A673 (cell line): ENCODE measurements around the gene TGM6. TPM values are rescaled to one million over a fixed set of nuclear protein-coding genes. Genes with fewer than 3 reads are reported as not detected.

Experiments
- BruUV-seq: library from RNA; stranded (reverse); fragments of 400-500 nt; replicated peaks from 2 replicates; lab custom pipeline; 2021; lab: Mats Ljungman, UMichigan
- CTCF ChIA-PET: fragments of 300-600 bp; sonication (Branson Sonifier 250); formaldehyde crosslinking; loops from one replicate; lab custom pipeline; 2022; ENCODE audit warnings: antibody characterized with exemption; lab: Charles Lee
- POLR2A ChIA-PET: fragments of 300-600 bp; sonication (Branson Sonifier 250); formaldehyde crosslinking; loops from one replicate; lab custom pipeline; 2022; ENCODE audit warnings: antibody characterized with exemption; ENCODE audit not compliant: low non-redundant PET; lab: Charles Lee
- DNase-seq: peaks from one replicate; pipeline ENCODE4 v3.0.0-alpha.2; 2015; ENCODE audit warnings: low spot score
- H3K27ac ChIP-seq: fragments of 200-600 bp; sonication (generic); 2 replicates; pipeline ENCODE4 v1.5.1; 2016; ENCODE audit warnings: mixed run types, low read depth, mild to moderate bottlenecking, mixed read lengths, antibody characterized with exemption, low read length; ENCODE audit not compliant: poor library complexity, severe bottlenecking
- H3K27me3 ChIP-seq: fragments of 200-600 bp; sonication (generic); replicated peaks from 2 replicates; pipeline ENCODE4 v1.6.1; 2017; ENCODE audit warnings: mixed run types, low read depth, mild to moderate bottlenecking, mixed read lengths, antibody characterized with exemption, low read length; ENCODE audit not compliant: insufficient read depth, poor library complexity
- H3K36me3 ChIP-seq: fragments of 200-600 bp; sonication (generic); 2 replicates; pipeline ENCODE4 v1.6.1; 2016; ENCODE audit warnings: mixed run types, mild to moderate bottlenecking, mixed read lengths, antibody characterized with exemption, low read length; ENCODE audit not compliant: insufficient read depth, poor library complexity, severe bottlenecking
- H3K4me1 ChIP-seq: fragments of 200-600 bp; sonication (generic); 2 replicates; pipeline ENCODE4 v1.6.1; 2017; ENCODE audit warnings: mixed run types, mild to moderate bottlenecking, mixed read lengths, antibody characterized with exemption, low read length; ENCODE audit not compliant: insufficient read depth, poor library complexity, severe bottlenecking
- H3K4me3 ChIP-seq: fragments of 200-600 bp; sonication (generic); 2 replicates; pipeline ENCODE4 v1.5.1; 2016; ENCODE audit warnings: low read depth, mixed run types, mild to moderate bottlenecking, mixed read lengths, low read length; ENCODE audit not compliant: poor library complexity, severe bottlenecking
- H3K9me3 ChIP-seq: fragments of 200-600 bp; sonication (generic); 2 replicates; pipeline ENCODE4 v1.6.1; 2016; ENCODE audit warnings: mixed run types, low read depth, mild to moderate bottlenecking, mixed read lengths, antibody characterized with exemption, low read length; ENCODE audit not compliant: poor library complexity, severe bottlenecking
- EZH2 ChIP-seq: fragments of 200-600 bp; sonication (generic); IDR thresholded peaks from 2 replicates; pipeline ENCODE4 v1.6.1; 2017; ENCODE audit warnings: borderline replicate concordance, low read depth, mild to moderate bottlenecking, mixed read lengths, antibody characterized with exemption, low read length; ENCODE audit not compliant: poor library complexity, severe bottlenecking
- intact Hi-C: fragments of 100-400 bp; cut with micrococcal nuclease; formaldehyde crosslinking; loops from one replicate; pipeline ENCODE4 v1.10.0; 2022; ENCODE audit not compliant: unreplicated experiment
- total RNA-seq: library from RNA; stranded (reverse); gene quantifications from 2 replicates; pipeline ENCODE4 v1.2.3, GENCODE V29; 2021
- TF ChIP-seq, protein P1 (sequence below): fragments of 300-800, 200-600 bp; sonication (generic); conservative IDR thresholded peaks from 2 replicates; pipeline ENCODE4 v1.5.1; 2017; ENCODE audit warnings: low read depth, mild to moderate bottlenecking, antibody characterized with exemption, low read length, moderate library complexity, mixed read lengths

TGM6 gene
- total RNA-seq, 1 experiment from 2014 or later: not detected

DNA sequence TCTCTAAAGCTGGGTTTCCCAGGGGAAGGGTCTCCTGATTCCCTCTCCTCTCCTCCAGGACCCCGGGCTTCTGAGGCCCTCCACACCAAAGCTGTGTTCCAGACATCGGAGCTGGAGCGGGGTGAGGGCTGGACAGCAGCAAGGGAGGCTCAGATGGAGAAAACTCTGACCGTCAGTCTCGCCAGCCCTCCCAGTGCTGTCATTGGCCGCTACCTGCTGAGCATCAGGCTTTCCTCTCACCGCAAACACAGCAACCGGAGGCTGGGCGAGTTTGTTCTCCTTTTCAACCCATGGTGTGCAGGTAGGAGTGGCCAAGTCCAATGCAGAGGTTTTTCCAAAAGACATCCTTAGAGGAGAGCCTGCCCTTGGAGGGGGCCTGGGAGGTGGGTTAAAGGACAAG, 14.4 kb downstream of the TGM6 start:
- intact Hi-C loops: no loop called here

DNA sequence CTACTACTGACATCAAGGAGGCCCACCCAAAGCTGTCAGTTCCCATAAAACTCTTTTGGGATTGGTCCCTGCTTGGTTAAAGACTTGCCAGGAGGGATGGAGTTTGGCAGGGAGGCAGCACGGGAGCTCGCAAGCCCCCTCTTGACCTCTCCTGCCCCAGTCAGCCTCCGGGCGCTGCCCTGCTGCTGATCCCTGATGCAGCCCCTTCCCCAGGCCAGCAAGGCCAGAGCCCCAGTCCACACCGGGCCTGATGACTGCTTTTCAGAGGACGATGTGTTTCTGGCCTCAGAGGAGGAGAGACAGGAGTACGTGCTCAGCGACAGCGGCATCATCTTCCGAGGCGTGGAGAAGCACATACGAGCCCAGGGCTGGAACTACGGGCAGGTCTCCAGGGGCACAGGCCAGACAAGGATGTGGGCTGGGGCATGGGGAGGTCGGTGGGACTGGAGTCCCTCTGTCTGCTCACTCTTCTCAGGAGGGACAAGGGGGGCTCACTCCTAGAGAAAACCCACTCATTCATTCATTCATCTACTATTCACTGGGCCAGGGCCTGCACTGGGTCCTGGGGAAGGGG, 15.6 kb downstream of the TGM6 start:
- no peaks in the 10 kb centered on the region for H3K27me3 ChIP-seq
- intact Hi-C loops: no loop called here
- no peak overlapping the region for H3K27ac ChIP-seq
- TF ChIP-seq, protein P1, sequence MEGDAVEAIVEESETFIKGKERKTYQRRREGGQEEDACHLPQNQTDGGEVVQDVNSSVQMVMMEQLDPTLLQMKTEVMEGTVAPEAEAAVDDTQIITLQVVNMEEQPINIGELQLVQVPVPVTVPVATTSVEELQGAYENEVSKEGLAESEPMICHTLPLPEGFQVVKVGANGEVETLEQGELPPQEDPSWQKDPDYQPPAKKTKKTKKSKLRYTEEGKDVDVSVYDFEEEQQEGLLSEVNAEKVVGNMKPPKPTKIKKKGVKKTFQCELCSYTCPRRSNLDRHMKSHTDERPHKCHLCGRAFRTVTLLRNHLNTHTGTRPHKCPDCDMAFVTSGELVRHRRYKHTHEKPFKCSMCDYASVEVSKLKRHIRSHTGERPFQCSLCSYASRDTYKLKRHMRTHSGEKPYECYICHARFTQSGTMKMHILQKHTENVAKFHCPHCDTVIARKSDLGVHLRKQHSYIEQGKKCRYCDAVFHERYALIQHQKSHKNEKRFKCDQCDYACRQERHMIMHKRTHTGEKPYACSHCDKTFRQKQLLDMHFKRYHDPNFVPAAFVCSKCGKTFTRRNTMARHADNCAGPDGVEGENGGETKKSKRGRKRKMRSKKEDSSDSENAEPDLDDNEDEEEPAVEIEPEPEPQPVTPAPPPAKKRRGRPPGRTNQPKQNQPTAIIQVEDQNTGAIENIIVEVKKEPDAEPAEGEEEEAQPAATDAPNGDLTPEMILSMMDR: no peak
- no peak for TF ChIP-seq EZH2
- CTCF ChIA-PET: no interaction called here
- BruUV-seq: no TSS peak
- H3K4me3 ChIP-seq: no peak overlapping the region
- DNase-seq: no peak
- H3K4me1 ChIP-seq: no peaks in the 10 kb centered on the region
- POLR2A ChIA-PET: no interaction called here
- no peaks in the 10 kb centered on the region for H3K36me3 ChIP-seq
- no peaks in the 10 kb centered on the region for H3K9me3 ChIP-seq

More for the DNA sequence above, 14.4 kb downstream of the TGM6 start:
- DNase-seq: no peak
- no peaks in the 10 kb centered on the region for H3K27me3 ChIP-seq
- H3K4me3 ChIP-seq: no peak overlapping the region
- ChIA-PET CTCF (no interaction called here), POLR2A (interaction anchor here (0.6 kb wide), 1 partner anchor 193 kb away, joined by 3 read pairs; no protein-coding TSS in a partner anchor)
- TF ChIP-seq EZH2: no peak
- TF ChIP-seq, protein P1: no peak
- no peaks in the 10 kb centered on the region for H3K9me3 ChIP-seq
- no peaks in the 10 kb centered on the region for H3K36me3 ChIP-seq
- no peak overlapping the region for H3K27ac ChIP-seq
- no TSS peak for BruUV-seq
- no peaks in the 10 kb centered on the region for H3K4me1 ChIP-seq

DNA sequence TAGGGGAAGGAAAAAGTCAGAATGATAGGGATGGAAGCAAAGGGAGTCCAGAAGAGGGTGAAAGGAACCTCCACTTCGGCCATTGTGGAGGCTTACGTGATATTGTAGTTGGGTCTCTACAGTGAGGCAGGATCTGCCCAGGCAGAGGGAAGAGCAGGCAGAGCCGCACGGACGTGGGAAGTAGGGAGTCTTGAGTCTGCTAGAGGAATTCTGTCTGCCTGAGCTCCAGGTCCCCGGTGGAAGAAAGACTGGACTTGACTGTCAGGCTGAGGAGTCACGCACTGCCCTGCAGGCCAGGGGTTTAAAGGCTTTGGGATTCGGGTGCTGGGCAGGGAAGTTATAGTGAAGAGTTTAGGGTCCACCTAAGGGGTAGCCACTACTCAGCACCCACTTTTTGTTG, 16.4 kb downstream of the TGM6 start:
- POLR2A ChIA-PET: no interaction called here
- no peak overlapping the region for H3K4me3 ChIP-seq
- H3K36me3 ChIP-seq: no peaks in the 10 kb centered on the region
- DNase-seq: no peak
- no TSS peak for BruUV-seq
- CTCF ChIA-PET: no interaction called here
- TF ChIP-seq EZH2: no peak
- TF ChIP-seq, protein P1: no peak
- H3K27me3 ChIP-seq: no peaks in the 10 kb centered on the region
- intact Hi-C loops: no loop called here
- no peaks in the 10 kb centered on the region for H3K9me3 ChIP-seq
- H3K4me1 ChIP-seq: no peaks in the 10 kb centered on the region
- no peak overlapping the region for H3K27ac ChIP-seq
